Neural cell (in vitro differentiated cells): Measurements from ENCODE around the gene ZFAND2A. TPM values are rescaled to one million over a fixed set of nuclear protein-coding genes. Genes with fewer than 3 reads are reported as not detected.

Experiments used
- H2AFZ ChIP-seq: fragments of 200-600, 300-800 bp; sonication (generic), shearing (Covaris generic); 2 replicates; pipeline ENCODE4 v1.6.0; 2014; ENCODE audit warnings: low read depth, mild to moderate bottlenecking, antibody characterized with exemption, low read length, moderate library complexity
- H3F3A ChIP-seq: fragments of 200-600 bp; shearing (Covaris generic); 2 replicates; pipeline ENCODE4 v1.6.1; 2016; ENCODE audit warnings: mild to moderate bottlenecking, moderate library complexity, mixed read lengths, antibody characterized with exemption, low read length; ENCODE audit not compliant: insufficient read depth, poor library complexity, severe bottlenecking
- H3K27ac ChIP-seq: fragments of 200-600, 300-800 bp; sonication (generic), shearing (Covaris generic); 2 replicates; pipeline ENCODE4 v1.5.1; 2014; ENCODE audit warnings: mild to moderate bottlenecking, low read length, moderate library complexity
- H3K27me3 ChIP-seq: fragments of 300-800, 200-600 bp; sonication (generic), shearing (Covaris generic); 2 replicates; pipeline ENCODE4 v1.6.0; 2014; ENCODE audit warnings: mild to moderate bottlenecking, low read depth, low read length, moderate library complexity; ENCODE audit not compliant: insufficient read depth
- H3K36me3 ChIP-seq: fragments of 300-800, 200-600 bp; sonication (generic), shearing (Covaris generic); 2 replicates; pipeline ENCODE4 v1.5.1; 2014; ENCODE audit warnings: mild to moderate bottlenecking, antibody characterized with exemption, low read length, moderate library complexity; ENCODE audit not compliant: insufficient read depth
- H3K4me2 ChIP-seq: fragments of 300-800, 200-600 bp; sonication (generic), shearing (Covaris generic); 2 replicates; pipeline ENCODE4 v1.6.0; 2014; ENCODE audit warnings: mild to moderate bottlenecking, low read length
- H3K4me3 ChIP-seq: fragments of 300-800, 200-600 bp; sonication (generic), shearing (Covaris generic); 2 replicates; pipeline ENCODE4 v1.5.1; 2014; ENCODE audit warnings: mild to moderate bottlenecking, low read length, moderate library complexity
- H3K79me2 ChIP-seq: fragments of 200-600 bp; shearing (Covaris generic); replicated peaks from 2 replicates; pipeline ENCODE4 v1.6.0; 2014; ENCODE audit warnings: mild to moderate bottlenecking, low read length, moderate library complexity; ENCODE audit not compliant: insufficient read depth
- H3K9ac ChIP-seq: fragments of 300-800, 200-600 bp; sonication (generic), shearing (Covaris generic); 2 replicates; pipeline ENCODE4 v1.6.1; 2016; ENCODE audit warnings: mild to moderate bottlenecking, low read length, mixed read lengths
- H3K9me2 ChIP-seq: fragments of 200-600 bp; shearing (Covaris generic); 2 replicates; pipeline ENCODE4 v1.6.1; 2016; ENCODE audit warnings: mild to moderate bottlenecking, low read length, mixed read lengths; ENCODE audit not compliant: insufficient read depth
- H3K9me3 ChIP-seq: fragments of 200-600, 300-800 bp; sonication (generic), shearing (Covaris generic); 2 replicates; pipeline ENCODE4 v1.6.1; 2016; ENCODE audit warnings: mild to moderate bottlenecking, mixed run types, low read length, moderate library complexity, mixed read lengths
- H4K20me1 ChIP-seq: fragments of 200-600 bp; shearing (Covaris generic); 2 replicates; pipeline ENCODE4 v1.6.1; 2016; ENCODE audit warnings: mild to moderate bottlenecking, mixed run types; ENCODE audit not compliant: insufficient read depth
- EP300 ChIP-seq: fragments of 450-650 bp; conservative IDR thresholded peaks from 2 replicates; pipeline ENCODE4 v1.6.1; 2014; ENCODE audit warnings: antibody characterized with exemption, mild to moderate bottlenecking, moderate library complexity; ENCODE audit not compliant: poor library complexity, severe bottlenecking
- EZH2 ChIP-seq: fragments of 200-600, 300-800 bp; shearing (Covaris generic), sonication (generic); IDR thresholded peaks from 2 replicates; pipeline ENCODE4 v1.6.1; 2014; ENCODE audit warnings: antibody characterized with exemption, low read length, borderline replicate concordance, mild to moderate bottlenecking; ENCODE audit not compliant: insufficient read depth, poor library complexity, severe bottlenecking
- MXI1 ChIP-seq: fragments of 450-650 bp; conservative IDR thresholded peaks from 2 replicates; pipeline ENCODE4 v1.6.1; 2014; ENCODE audit warnings: antibody characterized with exemption, mild to moderate bottlenecking; ENCODE audit not compliant: poor library complexity, severe bottlenecking
- POLR2AphosphoS5 ChIP-seq: IDR thresholded peaks from 2 replicates; pipeline ENCODE4 v1.6.1; 2012
- RAD21 ChIP-seq: fragments of 450-650 bp; conservative IDR thresholded peaks from 2 replicates; pipeline ENCODE4 v1.6.1; 2014; ENCODE audit warnings: antibody characterized with exemption, mild to moderate bottlenecking, moderate library complexity
- SMC3 ChIP-seq: fragments of 450-650 bp; conservative IDR thresholded peaks from 2 replicates; pipeline ENCODE4 v1.6.1; 2014; ENCODE audit warnings: antibody characterized with exemption, mild to moderate bottlenecking, moderate library complexity; ENCODE audit not compliant: poor library complexity
- TAF1 ChIP-seq: IDR thresholded peaks from 2 replicates; pipeline ENCODE4 v1.6.1; 2012; ENCODE audit warnings: low read depth
- polyA plus RNA-seq: library from polyadenylated mRNA; depleted of rRNA; stranded (reverse); fragments of >200 nt; gene quantifications from 2 replicates; pipeline ENCODE4 v1.2.3, GENCODE V29; 2014
- TF ChIP-seq, protein P1 (sequence below): IDR thresholded peaks from 2 replicates; pipeline ENCODE4 v1.6.1; 2012; ENCODE audit warnings: borderline replicate concordance
- TF ChIP-seq, protein P2 (sequence below): fragments of 450-650 bp; IDR thresholded peaks from 2 replicates; pipeline ENCODE4 v1.5.1; 2014; ENCODE audit warnings: antibody characterized with exemption, mild to moderate bottlenecking, moderate library complexity; ENCODE audit not compliant: poor library complexity, severe bottlenecking

ZFAND2A gene
- polyA plus RNA-seq, 1 donor from 2014 or later, result 69.9 TPM

DNA sequence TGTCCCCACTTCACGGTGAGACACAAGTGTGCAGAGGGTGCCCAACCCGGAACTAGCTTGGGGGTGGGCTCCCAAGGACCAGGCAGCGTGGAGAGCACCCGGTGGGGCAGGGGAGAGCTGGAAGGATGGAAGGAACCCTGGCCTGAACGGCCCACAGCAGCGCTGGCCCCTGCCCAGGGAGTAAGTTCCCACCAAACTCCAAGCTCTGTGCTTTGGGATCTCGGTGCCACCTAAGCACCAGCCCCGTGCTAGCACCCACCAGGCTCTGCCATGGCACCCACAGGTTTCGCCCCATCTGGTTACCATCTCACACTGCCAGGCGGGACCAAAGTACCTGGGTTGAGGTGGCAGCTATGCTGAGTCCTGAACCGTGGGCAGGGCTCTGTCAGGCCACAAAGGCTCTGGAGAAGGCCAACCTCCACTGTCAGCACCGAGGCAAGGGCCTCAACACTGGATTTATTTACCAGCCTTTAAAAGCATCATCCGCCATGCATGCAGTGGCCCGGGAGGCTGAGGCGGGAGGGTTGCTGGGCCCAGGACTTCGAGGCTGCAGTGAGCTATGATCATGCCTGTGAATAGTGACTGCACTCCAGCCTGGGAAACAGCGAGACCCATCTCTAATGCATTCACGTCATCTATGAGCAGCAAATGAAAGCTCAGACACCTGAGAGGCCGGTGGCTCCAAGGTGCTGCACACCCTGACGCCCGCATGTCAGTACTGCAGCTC, 56.0 kb downstream of the ZFAND2A start:
- no peaks in the 10 kb centered on the region for H4K20me1 ChIP-seq

DNA sequence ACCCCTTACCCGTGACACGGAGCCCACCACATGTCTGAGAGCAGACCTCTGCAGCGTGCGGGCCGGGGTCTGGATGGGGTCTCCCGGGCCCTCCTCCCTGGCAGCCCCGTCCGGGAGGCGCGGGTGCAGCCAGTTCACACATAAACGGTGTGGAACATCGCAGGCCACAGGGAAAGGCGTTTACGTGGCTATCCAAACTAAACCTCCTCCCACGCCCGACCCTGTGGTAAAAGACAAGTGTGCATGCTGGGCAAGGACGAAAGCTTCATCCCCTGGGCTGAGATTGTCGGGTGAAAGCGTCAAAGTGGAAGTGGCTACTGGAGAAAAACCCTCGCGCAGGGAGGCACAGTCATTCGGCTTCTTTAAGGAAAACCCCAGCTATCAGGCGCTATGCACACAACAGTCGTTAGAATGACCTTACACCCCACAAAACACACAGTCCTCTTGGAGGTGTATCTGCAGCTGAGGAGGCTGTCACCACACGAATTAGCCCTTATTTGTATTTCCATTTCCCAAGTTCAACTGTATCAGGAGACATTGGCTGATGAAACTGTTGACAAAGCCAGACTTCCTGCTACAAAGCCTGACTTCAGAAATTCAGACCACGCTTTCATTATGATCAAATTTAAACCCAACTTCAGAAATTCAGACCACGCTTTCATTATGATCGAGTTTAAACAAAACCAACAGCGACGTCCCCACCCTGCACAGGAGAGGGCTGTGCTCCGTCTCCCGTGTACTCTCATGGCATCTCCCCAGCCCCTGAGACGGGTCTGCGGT, 56.8 kb downstream of the ZFAND2A start:
- Histone ChIP-seq H3K27ac (no peak overlapping the region), H3K36me3 (no peaks in the 10 kb centered on the region)

More for the DNA sequence above, 56.0 kb downstream of the ZFAND2A start:
- H3K9ac ChIP-seq, result no peak overlapping the region
- no peaks in the 10 kb centered on the region for H3K9me3 ChIP-seq
- H2AFZ ChIP-seq, result no peak overlapping the region
- H3K36me3 ChIP-seq, result no peaks in the 10 kb centered on the region
- H3K27me3 ChIP-seq, result no peaks in the 10 kb centered on the region
- TF ChIP-seq SMC3, result no peak
- H3K4me2 ChIP-seq, result no peak overlapping the region
- H3K79me2 ChIP-seq, result no peaks in the 10 kb centered on the region
- no peak overlapping the region for H3K4me3 ChIP-seq
- no peaks in the 10 kb centered on the region for H3K9me2 ChIP-seq
- H3F3A ChIP-seq, result no peaks in the 10 kb centered on the region
- no peak overlapping the region for H3K27ac ChIP-seq

More for the DNA sequence above, 56.8 kb downstream of the ZFAND2A start:
- no peaks in the 10 kb centered on the region for H3K27me3 ChIP-seq
- no peaks in the 10 kb centered on the region for H4K20me1 ChIP-seq
- H3K9me2 ChIP-seq, result no peaks in the 10 kb centered on the region
- H3F3A ChIP-seq, result no peaks in the 10 kb centered on the region
- no peak overlapping the region for H3K4me3 ChIP-seq
- no peaks in the 10 kb centered on the region for H3K9me3 ChIP-seq
- H3K9ac ChIP-seq, result no peak overlapping the region
- H3K4me2 ChIP-seq, result no peak overlapping the region
- no peak overlapping the region for H2AFZ ChIP-seq
- TF ChIP-seq TAF1 (no peak), POLR2AphosphoS5 (no peak), EZH2 (no peak), RAD21 (no peak), MXI1 (no peak), SMC3 (no peak), EP300 (no peak)
- TF ChIP-seq, protein P1, sequence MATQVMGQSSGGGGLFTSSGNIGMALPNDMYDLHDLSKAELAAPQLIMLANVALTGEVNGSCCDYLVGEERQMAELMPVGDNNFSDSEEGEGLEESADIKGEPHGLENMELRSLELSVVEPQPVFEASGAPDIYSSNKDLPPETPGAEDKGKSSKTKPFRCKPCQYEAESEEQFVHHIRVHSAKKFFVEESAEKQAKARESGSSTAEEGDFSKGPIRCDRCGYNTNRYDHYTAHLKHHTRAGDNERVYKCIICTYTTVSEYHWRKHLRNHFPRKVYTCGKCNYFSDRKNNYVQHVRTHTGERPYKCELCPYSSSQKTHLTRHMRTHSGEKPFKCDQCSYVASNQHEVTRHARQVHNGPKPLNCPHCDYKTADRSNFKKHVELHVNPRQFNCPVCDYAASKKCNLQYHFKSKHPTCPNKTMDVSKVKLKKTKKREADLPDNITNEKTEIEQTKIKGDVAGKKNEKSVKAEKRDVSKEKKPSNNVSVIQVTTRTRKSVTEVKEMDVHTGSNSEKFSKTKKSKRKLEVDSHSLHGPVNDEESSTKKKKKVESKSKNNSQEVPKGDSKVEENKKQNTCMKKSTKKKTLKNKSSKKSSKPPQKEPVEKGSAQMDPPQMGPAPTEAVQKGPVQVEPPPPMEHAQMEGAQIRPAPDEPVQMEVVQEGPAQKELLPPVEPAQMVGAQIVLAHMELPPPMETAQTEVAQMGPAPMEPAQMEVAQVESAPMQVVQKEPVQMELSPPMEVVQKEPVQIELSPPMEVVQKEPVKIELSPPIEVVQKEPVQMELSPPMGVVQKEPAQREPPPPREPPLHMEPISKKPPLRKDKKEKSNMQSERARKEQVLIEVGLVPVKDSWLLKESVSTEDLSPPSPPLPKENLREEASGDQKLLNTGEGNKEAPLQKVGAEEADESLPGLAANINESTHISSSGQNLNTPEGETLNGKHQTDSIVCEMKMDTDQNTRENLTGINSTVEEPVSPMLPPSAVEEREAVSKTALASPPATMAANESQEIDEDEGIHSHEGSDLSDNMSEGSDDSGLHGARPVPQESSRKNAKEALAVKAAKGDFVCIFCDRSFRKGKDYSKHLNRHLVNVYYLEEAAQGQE, result no peak
- TF ChIP-seq, protein P2, sequence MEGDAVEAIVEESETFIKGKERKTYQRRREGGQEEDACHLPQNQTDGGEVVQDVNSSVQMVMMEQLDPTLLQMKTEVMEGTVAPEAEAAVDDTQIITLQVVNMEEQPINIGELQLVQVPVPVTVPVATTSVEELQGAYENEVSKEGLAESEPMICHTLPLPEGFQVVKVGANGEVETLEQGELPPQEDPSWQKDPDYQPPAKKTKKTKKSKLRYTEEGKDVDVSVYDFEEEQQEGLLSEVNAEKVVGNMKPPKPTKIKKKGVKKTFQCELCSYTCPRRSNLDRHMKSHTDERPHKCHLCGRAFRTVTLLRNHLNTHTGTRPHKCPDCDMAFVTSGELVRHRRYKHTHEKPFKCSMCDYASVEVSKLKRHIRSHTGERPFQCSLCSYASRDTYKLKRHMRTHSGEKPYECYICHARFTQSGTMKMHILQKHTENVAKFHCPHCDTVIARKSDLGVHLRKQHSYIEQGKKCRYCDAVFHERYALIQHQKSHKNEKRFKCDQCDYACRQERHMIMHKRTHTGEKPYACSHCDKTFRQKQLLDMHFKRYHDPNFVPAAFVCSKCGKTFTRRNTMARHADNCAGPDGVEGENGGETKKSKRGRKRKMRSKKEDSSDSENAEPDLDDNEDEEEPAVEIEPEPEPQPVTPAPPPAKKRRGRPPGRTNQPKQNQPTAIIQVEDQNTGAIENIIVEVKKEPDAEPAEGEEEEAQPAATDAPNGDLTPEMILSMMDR, result no peak
- H3K79me2 ChIP-seq, result no peaks in the 10 kb centered on the region

Other genes with a start within 250 kb of the ZFAND2A start
- gene ADAP1, start 205.5 kb downstream of the ZFAND2A start, polyA plus RNA-seq, result 76.8 and 96.1 TPM in 2 replicates
- gene COX19, start 184.6 kb downstream of the ZFAND2A start, polyA plus RNA-seq, result 16.0 and 25.9 TPM in 2 replicates
- not detected in 2 replicates for gene CYP2W1, start 177.0 kb downstream of the ZFAND2A start, polyA plus RNA-seq
- not detected in 2 replicates for gene GPR146, start 115.7 kb downstream of the ZFAND2A start, polyA plus RNA-seq
- not detected in 2 replicates for gene GPER1, start 72.1 kb downstream of the ZFAND2A start, polyA plus RNA-seq
- 1.6 TPM in 2 replicates for gene UNCX, start 72.7 kb upstream of the ZFAND2A start, polyA plus RNA-seq